ENCODE data around the gene AURKAIP1.

- TF ChIP-seq EZH2 (IDR thresholded peaks at IDR 0.05; ENCODE audit: low read length) = no peak
- TF ChIP-seq, protein P1, sequence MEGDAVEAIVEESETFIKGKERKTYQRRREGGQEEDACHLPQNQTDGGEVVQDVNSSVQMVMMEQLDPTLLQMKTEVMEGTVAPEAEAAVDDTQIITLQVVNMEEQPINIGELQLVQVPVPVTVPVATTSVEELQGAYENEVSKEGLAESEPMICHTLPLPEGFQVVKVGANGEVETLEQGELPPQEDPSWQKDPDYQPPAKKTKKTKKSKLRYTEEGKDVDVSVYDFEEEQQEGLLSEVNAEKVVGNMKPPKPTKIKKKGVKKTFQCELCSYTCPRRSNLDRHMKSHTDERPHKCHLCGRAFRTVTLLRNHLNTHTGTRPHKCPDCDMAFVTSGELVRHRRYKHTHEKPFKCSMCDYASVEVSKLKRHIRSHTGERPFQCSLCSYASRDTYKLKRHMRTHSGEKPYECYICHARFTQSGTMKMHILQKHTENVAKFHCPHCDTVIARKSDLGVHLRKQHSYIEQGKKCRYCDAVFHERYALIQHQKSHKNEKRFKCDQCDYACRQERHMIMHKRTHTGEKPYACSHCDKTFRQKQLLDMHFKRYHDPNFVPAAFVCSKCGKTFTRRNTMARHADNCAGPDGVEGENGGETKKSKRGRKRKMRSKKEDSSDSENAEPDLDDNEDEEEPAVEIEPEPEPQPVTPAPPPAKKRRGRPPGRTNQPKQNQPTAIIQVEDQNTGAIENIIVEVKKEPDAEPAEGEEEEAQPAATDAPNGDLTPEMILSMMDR (optimal IDR thresholded peaks at IDR 0.05 in 1 of 3, IDR thresholded peaks at IDR 0.05 in 1 of 3, conservative IDR thresholded peaks at IDR 0.05 in 1 of 3; ENCODE audit: extremely low read depth in 1 of 3, insufficient read depth in 2 of 3, low read length in 3 of 3) = no peak
Observed at GRCh38 chr1:1331068-1331965, 43.7 kb downstream of the AURKAIP1 start, which contains the start of gene TAS1R3.

Data from keratinocyte (primary cell).